ENCODE data around the gene LETM1. TPM values are rescaled to one million over a fixed set of nuclear protein-coding genes. Genes with fewer than 3 reads are reported as not detected.

Gene LETM1
- total and polyA plus RNA-seq, 2 of the 13 experiments (the other 11 are each of a cell fraction or from before 2014, with no cell fraction given) = 9.7 to 41.6 TPM

DNA sequence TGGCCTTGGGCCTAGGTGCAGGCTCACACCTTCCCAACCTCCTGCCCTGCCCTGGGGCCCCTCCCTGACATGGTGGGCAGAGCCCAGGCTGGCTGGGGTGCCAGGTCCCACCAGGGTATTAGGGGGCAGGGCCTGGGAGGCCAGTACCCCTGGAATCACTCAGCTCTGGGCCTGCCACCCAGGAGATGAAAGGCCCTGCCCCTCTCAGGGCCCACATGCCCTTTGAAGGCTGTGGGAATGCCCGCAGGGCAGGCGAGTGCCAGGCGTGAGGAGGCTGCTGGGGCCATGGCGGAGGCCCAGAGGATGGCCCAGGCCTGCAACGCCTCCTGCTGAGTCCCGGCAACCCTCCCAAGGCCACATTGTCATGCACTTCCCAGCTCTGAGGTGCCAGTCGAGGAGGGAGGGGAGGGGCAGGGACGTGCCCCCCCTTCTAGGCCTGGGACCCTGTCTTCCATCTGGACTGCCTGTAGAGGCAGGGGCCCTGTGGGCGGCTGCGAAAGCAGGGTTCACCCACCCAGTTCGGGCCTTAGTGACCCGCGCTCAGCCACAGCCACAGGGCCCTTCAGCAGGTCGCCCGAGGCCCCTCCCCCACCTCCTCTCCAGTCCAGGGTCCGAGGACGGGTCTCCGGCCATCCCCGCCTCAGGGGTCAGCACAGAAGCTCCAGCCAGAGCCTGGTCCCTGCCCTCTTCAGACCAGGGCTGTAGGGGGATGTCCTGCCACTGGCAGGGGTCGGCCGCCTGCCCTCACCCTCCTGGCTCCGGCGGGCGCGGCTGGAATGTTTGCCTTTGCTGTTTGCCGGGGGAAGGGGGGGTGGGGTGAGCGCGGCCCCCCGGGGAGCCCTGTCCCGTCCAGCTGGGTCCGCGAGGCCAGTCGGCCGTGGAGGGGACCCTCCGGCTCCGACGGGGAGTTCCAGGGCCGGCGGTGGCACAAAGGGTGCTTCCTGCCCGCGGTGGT, 89.6 kb downstream of the LETM1 start (continued):
- TF ChIP-seq HOXA5 (CRISPR knock-in tag; IDR thresholded peaks at IDR 0.05) (0 out of 2 replicates have a peak, but pooled peaks have one; percentile 38), SIN3A (IDR thresholded peaks at IDR 0.05; ENCODE audit: borderline replicate concordance, low read depth, low read length) (peak; percentile 37; the same call in 1 of the 2 replicates), GZF1 (CRISPR knock-in tag; IDR thresholded peaks at IDR 0.05) (no peak), AGO2 (optimal IDR thresholded peaks at IDR 0.05; ENCODE audit: low read depth, low read length) (peak; percentile 93), FOXP1 (IDR thresholded peaks at IDR 0.05) (no peak), FOXP1 (CRISPR knock-in tag; IDR thresholded peaks at IDR 0.05) (no peak), ZNF761 (CRISPR knock-in tag; conservative IDR thresholded peaks at IDR 0.05) (no peak), KLF11 (CRISPR knock-in tag; IDR thresholded peaks at IDR 0.05) (0 out of 2 replicates have a peak, but pooled peaks have one; percentile 19), ASH2L (IDR thresholded peaks at IDR 0.05; ENCODE audit: insufficient read length, low read depth, low read length) (no peak), ZNF790 (CRISPR knock-in tag; IDR thresholded peaks at IDR 0.05; ENCODE audit: borderline replicate concordance) (no peak; the same call in 1 of the 2 replicates), RAD21 (CRISPR knock-in tag; IDR thresholded peaks at IDR 0.05) (peak; percentile 34; the same call in 1 of the 2 replicates), WIZ (CRISPR knock-in tag; IDR thresholded peaks at IDR 0.05) (no peak), REXO4 (CRISPR knock-in tag; IDR thresholded peaks at IDR 0.05; ENCODE audit: borderline replicate concordance) (0 out of 2 replicates have a peak, but pooled peaks have one; percentile 34), ZNF296 (CRISPR knock-in tag; conservative IDR thresholded peaks at IDR 0.05) (peak; percentile 81; the same call in 1 of the 2 replicates), RFX5 (IDR thresholded peaks at IDR 0.05; ENCODE audit: low read depth, low read length) (no peak), ZNF878 (CRISPR knock-in tag; IDR thresholded peaks at IDR 0.05) (no peak), ZSCAN12 (CRISPR knock-in tag; IDR thresholded peaks at IDR 0.05) (no peak), SOX6 (IDR thresholded peaks at IDR 0.05) (no peak), SOX6 (CRISPR knock-in tag; IDR thresholded peaks at IDR 0.05) (peak; percentile 69), ZNF781 (CRISPR knock-in tag; IDR thresholded peaks at IDR 0.05; ENCODE audit: borderline replicate concordance, not compliant biosample characterization) (no peak)
- TF ChIP-seq, protein P1, sequence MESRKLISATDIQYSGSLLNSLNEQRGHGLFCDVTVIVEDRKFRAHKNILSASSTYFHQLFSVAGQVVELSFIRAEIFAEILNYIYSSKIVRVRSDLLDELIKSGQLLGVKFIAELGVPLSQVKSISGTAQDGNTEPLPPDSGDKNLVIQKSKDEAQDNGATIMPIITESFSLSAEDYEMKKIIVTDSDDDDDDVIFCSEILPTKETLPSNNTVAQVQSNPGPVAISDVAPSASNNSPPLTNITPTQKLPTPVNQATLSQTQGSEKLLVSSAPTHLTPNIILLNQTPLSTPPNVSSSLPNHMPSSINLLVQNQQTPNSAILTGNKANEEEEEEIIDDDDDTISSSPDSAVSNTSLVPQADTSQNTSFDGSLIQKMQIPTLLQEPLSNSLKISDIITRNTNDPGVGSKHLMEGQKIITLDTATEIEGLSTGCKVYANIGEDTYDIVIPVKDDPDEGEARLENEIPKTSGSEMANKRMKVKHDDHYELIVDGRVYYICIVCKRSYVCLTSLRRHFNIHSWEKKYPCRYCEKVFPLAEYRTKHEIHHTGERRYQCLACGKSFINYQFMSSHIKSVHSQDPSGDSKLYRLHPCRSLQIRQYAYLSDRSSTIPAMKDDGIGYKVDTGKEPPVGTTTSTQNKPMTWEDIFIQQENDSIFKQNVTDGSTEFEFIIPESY (CRISPR knock-in tag; IDR thresholded peaks at IDR 0.05) = no peak
- TF ChIP-seq, protein P2, sequence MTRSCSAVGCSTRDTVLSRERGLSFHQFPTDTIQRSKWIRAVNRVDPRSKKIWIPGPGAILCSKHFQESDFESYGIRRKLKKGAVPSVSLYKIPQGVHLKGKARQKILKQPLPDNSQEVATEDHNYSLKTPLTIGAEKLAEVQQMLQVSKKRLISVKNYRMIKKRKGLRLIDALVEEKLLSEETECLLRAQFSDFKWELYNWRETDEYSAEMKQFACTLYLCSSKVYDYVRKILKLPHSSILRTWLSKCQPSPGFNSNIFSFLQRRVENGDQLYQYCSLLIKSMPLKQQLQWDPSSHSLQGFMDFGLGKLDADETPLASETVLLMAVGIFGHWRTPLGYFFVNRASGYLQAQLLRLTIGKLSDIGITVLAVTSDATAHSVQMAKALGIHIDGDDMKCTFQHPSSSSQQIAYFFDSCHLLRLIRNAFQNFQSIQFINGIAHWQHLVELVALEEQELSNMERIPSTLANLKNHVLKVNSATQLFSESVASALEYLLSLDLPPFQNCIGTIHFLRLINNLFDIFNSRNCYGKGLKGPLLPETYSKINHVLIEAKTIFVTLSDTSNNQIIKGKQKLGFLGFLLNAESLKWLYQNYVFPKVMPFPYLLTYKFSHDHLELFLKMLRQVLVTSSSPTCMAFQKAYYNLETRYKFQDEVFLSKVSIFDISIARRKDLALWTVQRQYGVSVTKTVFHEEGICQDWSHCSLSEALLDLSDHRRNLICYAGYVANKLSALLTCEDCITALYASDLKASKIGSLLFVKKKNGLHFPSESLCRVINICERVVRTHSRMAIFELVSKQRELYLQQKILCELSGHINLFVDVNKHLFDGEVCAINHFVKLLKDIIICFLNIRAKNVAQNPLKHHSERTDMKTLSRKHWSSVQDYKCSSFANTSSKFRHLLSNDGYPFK (CRISPR knock-in tag; IDR thresholded peaks at IDR 0.05; ENCODE audit: borderline replicate concordance) = peak; percentile 14; the same call in 1 of the 2 replicates
